IMR-90 (cell line): ENCODE measurements around the gene TMA7. TPM values are rescaled to one million over a fixed set of nuclear protein-coding genes. Genes with fewer than 3 reads are reported as not detected.

ENCODE experiments used
- ATAC-seq: fragments of 200-7000 bp; cut with Tn5 transposase; 2 replicates; pipeline ENCODE4 v1.9.1; 2020; ENCODE audit warnings: low read depth, mild to moderate bottlenecking, moderate library complexity
- BruUV-seq: library from RNA; stranded (reverse); fragments of 400-500 nt; replicated peaks from 2 replicates; lab custom pipeline; 2021; lab: Mats Ljungman, UMichigan
- CTCF ChIA-PET: fragments of 300-600 bp; formaldehyde crosslinking; extraction: SDS; loops from one replicate; lab custom pipeline; 2021; ENCODE audit warnings: antibody characterized with exemption; lab: Yijun Ruan, JAX
- POLR2A ChIA-PET: fragments of 300-600 bp; sonication (Branson Sonifier 250); formaldehyde crosslinking; loops from one replicate; lab custom pipeline; 2022; ENCODE audit warnings: antibody characterized with exemption; ENCODE audit not compliant: unreplicated experiment; lab: Charles Lee
- DNase-seq: peaks from one replicate; pipeline ENCODE4 v3.0.0; 2013
- H2AFZ ChIP-seq: replicated peaks from 2 replicates; pipeline ENCODE3; 2013; ENCODE audit warnings: low read length, mild to moderate bottlenecking; ENCODE audit not compliant: poor library complexity
- H2AK5ac ChIP-seq: 2 replicates; pipeline ENCODE4 v1.6.1; 2013; ENCODE audit warnings: low read depth, low read length, inconsistent platforms
- H2AK9ac ChIP-seq: replicated peaks from 2 replicates; pipeline ENCODE3; 2013; ENCODE audit warnings: mild to moderate bottlenecking, low read depth, low read length, moderate library complexity; ENCODE audit not compliant: poor library complexity
- H2BK120ac ChIP-seq: 2 replicates; pipeline ENCODE4 v1.6.1; 2013; ENCODE audit warnings: low read depth, low read length, inconsistent platforms
- H2BK15ac ChIP-seq: 3 replicates; pipeline ENCODE4 v1.6.1; 2013; ENCODE audit warnings: low read depth, low read length, inconsistent platforms
- H2BK20ac ChIP-seq: 2 replicates; pipeline ENCODE4 v1.6.1; 2013; ENCODE audit warnings: low read depth, mild to moderate bottlenecking, inconsistent platforms, low read length, moderate library complexity
- H2BK5ac ChIP-seq: 2 replicates; pipeline ENCODE4 v1.6.1; 2013; ENCODE audit warnings: mild to moderate bottlenecking, low read depth, low read length, inconsistent platforms; ENCODE audit not compliant: poor library complexity, severe bottlenecking
- H3K14ac ChIP-seq: replicated peaks from 2 replicates; pipeline ENCODE4 v1.6.1; 2013; ENCODE audit warnings: low read depth, low read length, inconsistent platforms
- H3K18ac ChIP-seq: 2 replicates; pipeline ENCODE4 v1.6.1; 2013; ENCODE audit warnings: low read depth, low read length, control low read depth
- H3K23ac ChIP-seq: 2 replicates; pipeline ENCODE4 v1.6.1; 2013; ENCODE audit warnings: low read depth, low read length, inconsistent platforms
- H3K27ac ChIP-seq: 2 replicates; pipeline ENCODE4 v1.5.1; 2013; ENCODE audit warnings: mild to moderate bottlenecking, control low read depth, low read length; ENCODE audit not compliant: insufficient read depth
- H3K27me3 ChIP-seq: 2 replicates; pipeline ENCODE4 v1.6.1; 2013; ENCODE audit warnings: low read length; ENCODE audit not compliant: control insufficient read depth, insufficient read depth
- H3K36me3 ChIP-seq: 2 replicates; pipeline ENCODE4 v1.6.1; 2013; ENCODE audit warnings: low read length, mixed read lengths; ENCODE audit not compliant: control insufficient read depth, insufficient read depth
- H3K4ac ChIP-seq: 2 replicates; pipeline ENCODE4 v1.6.1; 2013; ENCODE audit warnings: low read depth, low read length, inconsistent platforms
- H3K4me1 ChIP-seq: 2 replicates; pipeline ENCODE4 v1.6.1; 2013; ENCODE audit warnings: low read length, mixed read lengths; ENCODE audit not compliant: control insufficient read depth, insufficient read depth
- H3K4me2 ChIP-seq: 2 replicates; pipeline ENCODE4 v1.6.1; 2013; ENCODE audit warnings: low read depth, mild to moderate bottlenecking, control low read depth, low read length, moderate library complexity
- H3K4me3 ChIP-seq: 2 replicates; pipeline ENCODE4 v1.5.1; 2013; ENCODE audit warnings: low read depth, mild to moderate bottlenecking, control low read depth, low read length, moderate library complexity; ENCODE audit not compliant: insufficient read depth
- H3K56ac ChIP-seq: 2 replicates; pipeline ENCODE4 v1.6.1; 2013; ENCODE audit warnings: low read length, inconsistent platforms; ENCODE audit not compliant: insufficient read depth; ENCODE audit errors: extremely low read depth
- H3K79me1 ChIP-seq, 2 experiments: 2 replicates each; pipeline ENCODE4 v1.6.1; 2013; ENCODE audit warnings: low read length in 2 of 2, inconsistent platforms in 1 of 2, low read depth in 1 of 2
- H3K9ac ChIP-seq: 2 replicates; pipeline ENCODE4 v1.6.1; 2013; ENCODE audit warnings: low read depth, low read length, control low read depth
- H3K9me1 ChIP-seq: 2 replicates; pipeline ENCODE4 v1.6.1; 2013; ENCODE audit warnings: low read length, inconsistent platforms; ENCODE audit not compliant: insufficient read depth
- H3K9me3 ChIP-seq: 2 replicates; pipeline ENCODE4 v1.6.1; 2013; ENCODE audit warnings: low read length; ENCODE audit not compliant: control insufficient read depth, insufficient read depth
- H4K20me1 ChIP-seq: 2 replicates; pipeline ENCODE4 v1.6.1; 2013; ENCODE audit warnings: low read length, inconsistent platforms; ENCODE audit not compliant: insufficient read depth
- H4K5ac ChIP-seq: 2 replicates; pipeline ENCODE4 v1.6.1; 2013; ENCODE audit warnings: mild to moderate bottlenecking, low read depth, low read length, control low read depth
- H4K8ac ChIP-seq, 2 experiments: 2 replicates each; pipeline ENCODE4 v1.6.1; 2013; ENCODE audit warnings: low read depth in 2 of 2, low read length in 2 of 2, control low read depth in 1 of 2, inconsistent platforms in 1 of 2
- H4K91ac ChIP-seq: 2 replicates; pipeline ENCODE4 v1.6.1; 2013; ENCODE audit warnings: low read depth, low read length, inconsistent platforms; ENCODE audit not compliant: insufficient read depth
- BHLHE40 ChIP-seq: fragments of 150-350 bp; IDR thresholded peaks from 2 replicates; pipeline ENCODE4 v1.6.1; 2016; ENCODE audit warnings: mild to moderate bottlenecking, low read depth, low read length
- CEBPB ChIP-seq: IDR thresholded peaks from 2 replicates; pipeline ENCODE4 v1.6.1; 2012; ENCODE audit warnings: low read depth, low read length, improper control_type of control experiment
- CHD1 ChIP-seq: IDR thresholded peaks from 2 replicates; pipeline ENCODE4 v1.6.1; 2012; ENCODE audit warnings: low read depth, low read length, improper control_type of control experiment
- FOS ChIP-seq: fragments of 150-350 bp; IDR thresholded peaks from 2 replicates; pipeline ENCODE4 v1.6.1; 2016; ENCODE audit warnings: low read depth, low read length
- MAFK ChIP-seq: IDR thresholded peaks from 2 replicates; pipeline ENCODE4 v1.6.1; 2012; ENCODE audit warnings: low read depth, low read length, improper control_type of control experiment
- MXI1 ChIP-seq: IDR thresholded peaks from 2 replicates; pipeline ENCODE4 v1.6.1; 2012; ENCODE audit warnings: low read depth, mild to moderate bottlenecking, low read length, moderate library complexity, borderline replicate concordance
- POLR2A ChIP-seq: IDR thresholded peaks from 2 replicates; pipeline ENCODE4 v1.6.1; 2012; ENCODE audit warnings: mild to moderate bottlenecking, low read depth, low read length
- RAD21 ChIP-seq: IDR thresholded peaks from 2 replicates; pipeline ENCODE4 v1.6.1; 2012; ENCODE audit warnings: low read length, improper control_type of control experiment
- RCOR1 ChIP-seq: IDR thresholded peaks from 2 replicates; pipeline ENCODE4 v1.6.1; 2012; ENCODE audit warnings: mild to moderate bottlenecking, low read length, improper control_type of control experiment; ENCODE audit not compliant: insufficient replicate concordance
- RFX5 ChIP-seq: IDR thresholded peaks from 2 replicates; pipeline ENCODE4 v1.8.0; 2012; ENCODE audit warnings: low read depth, mild to moderate bottlenecking, low read length, moderate library complexity
- SMC3 ChIP-seq: fragments of 150-350 bp; IDR thresholded peaks from 2 replicates; pipeline ENCODE4 v1.6.1; 2016; ENCODE audit warnings: low read depth, mild to moderate bottlenecking, antibody characterized with exemption, low read length, moderate library complexity
- WGBS, 2 experiments: methylation state at CpG; one replicate each; pipeline versions ENCODE4 v1.1.5 to v1.1.7; 2013; ENCODE audit warnings: missing lambda C conversion rate in 2 of 2; ENCODE audit not compliant: insufficient read length in 1 of 2; ENCODE audit errors: extremely low coverage in 2 of 2; 5-methylcytosine and 5-hydroxymethylcytosine counted together
- dilution Hi-C: fragments of 300-500 bp; cut with HindIII; formaldehyde crosslinking; loops from one replicate; pipeline ENCODE4 v1.14.3; 2018; ENCODE audit warnings: low sequenced_read_pairs; ENCODE audit not compliant: unreplicated experiment
- in situ Hi-C: fragments of 300-500 bp; cut with MboI; formaldehyde crosslinking; loops from 3 replicates; pipeline ENCODE4 v1.14.3; 2019; ENCODE audit warnings: low sequenced_read_pairs, inconsistent platforms, mixed read lengths
- intact Hi-C: fragments of 100-400 bp; cut with micrococcal nuclease; formaldehyde crosslinking; loops from 2 replicates; pipeline ENCODE4 v1.10.0; 2022
- polyA plus RNA-seq, 3 experiments: library from polyadenylated mRNA; depleted of rRNA; stranded (reverse); fragments of >200 nt; gene quantifications; 2 replicates each; pipeline ENCODE4 v1.2.3, GENCODE V29; 2012; ENCODE audit warnings: low replicate concordance in 1 of 3
- total RNA-seq: library from RNA; depleted of rRNA; stranded (reverse); fragments of >200 nt; gene quantifications from 2 replicates; pipeline ENCODE4 v1.2.3, GENCODE V29; 2012
- TF ChIP-seq, protein P1 (sequence below): conservative IDR thresholded peaks from 2 replicates; pipeline ENCODE4 v1.5.1; 2012; ENCODE audit warnings: mild to moderate bottlenecking, low read depth, low read length, improper control_type of control experiment
- TF ChIP-seq, protein P2 (sequence below): fragments of 150-350 bp; IDR thresholded peaks from 2 replicates; pipeline ENCODE4 v1.6.1; 2017; ENCODE audit warnings: mild to moderate bottlenecking, antibody characterized with exemption, low read length, low read depth
- TF ChIP-seq, protein P3 (sequence below): fragments of 150-350 bp; IDR thresholded peaks from 2 replicates; pipeline ENCODE4 v1.6.1; 2016; ENCODE audit warnings: low read depth, mild to moderate bottlenecking, low read length, moderate library complexity, borderline replicate concordance

The TMA7 gene
- total and polyA plus RNA-seq, 2 of the 4 experiments (the other 2 are of a cell fraction) = 81.9 to 240 TPM

DNA sequence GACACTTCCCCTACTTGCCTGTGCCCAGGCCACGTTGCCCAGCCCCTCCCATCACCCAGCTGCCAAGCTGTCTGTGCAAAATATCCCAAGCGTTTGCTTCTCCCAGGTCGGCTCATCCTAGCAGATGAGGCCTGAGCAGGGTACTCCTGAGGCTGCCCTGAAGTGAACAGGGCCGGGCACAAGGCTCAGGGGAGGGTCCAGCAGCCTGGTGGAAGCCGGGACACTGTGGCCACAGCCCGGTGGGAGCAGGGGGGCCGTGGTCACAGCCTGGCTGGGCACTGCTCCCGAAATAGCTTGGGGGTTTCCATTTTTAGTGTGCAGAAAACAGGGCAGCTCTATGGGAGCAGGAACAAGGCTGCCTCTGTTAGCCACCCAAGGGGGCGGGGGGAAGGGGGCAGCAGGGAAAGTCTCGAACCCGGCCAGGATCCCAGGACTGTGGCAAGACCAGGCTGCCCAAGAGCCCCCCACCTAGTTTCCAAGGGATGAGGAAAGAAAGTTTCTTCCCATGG lies 13.6 kb upstream of the TMA7 start:
- peaks cover 16% of the 10 kb centered on the region for H3K9me1 ChIP-seq
- H3K4me1 ChIP-seq = peaks cover 29% of the 10 kb centered on the region
- 72% methylated on average over 5 of the region's 11 CpGs; no CpG with 5 or more reads in 1 of the 2 experiments for WGBS, 2 experiments
- H4K91ac ChIP-seq = no peak overlapping the region
- H4K5ac ChIP-seq = no peak overlapping the region
- no peak overlapping the region for H3K4me2 ChIP-seq
- H3K36me3 ChIP-seq = peaks cover 6% of the 10 kb centered on the region; the same call in 1 of the 2 replicates
- intact Hi-C loops (no loop called here), in situ Hi-C loops (no loop called here), dilution Hi-C loops (no loop called here)
- peak overlapping the region; percentile 8; the same call in 1 of the 2 replicates for H2AK5ac ChIP-seq
- H2BK120ac ChIP-seq = no peak overlapping the region
- peaks cover 25 to 65% of the 10 kb centered on the region in 2 experiments; a peak in 3 of 4 replicates for H3K79me1 ChIP-seq
- no peak overlapping the region for H3K27ac ChIP-seq
- CTCF ChIA-PET = no interaction called here
- DNase-seq (no peak), ATAC-seq (no peak)
- no peak overlapping the region for H2BK15ac ChIP-seq
- no TSS peak for BruUV-seq
- no peak for TF ChIP-seq RCOR1
- no peak for TF ChIP-seq SMC3
- no peak for TF ChIP-seq BHLHE40
- no peak for TF ChIP-seq CEBPB
- TF ChIP-seq, protein P1, sequence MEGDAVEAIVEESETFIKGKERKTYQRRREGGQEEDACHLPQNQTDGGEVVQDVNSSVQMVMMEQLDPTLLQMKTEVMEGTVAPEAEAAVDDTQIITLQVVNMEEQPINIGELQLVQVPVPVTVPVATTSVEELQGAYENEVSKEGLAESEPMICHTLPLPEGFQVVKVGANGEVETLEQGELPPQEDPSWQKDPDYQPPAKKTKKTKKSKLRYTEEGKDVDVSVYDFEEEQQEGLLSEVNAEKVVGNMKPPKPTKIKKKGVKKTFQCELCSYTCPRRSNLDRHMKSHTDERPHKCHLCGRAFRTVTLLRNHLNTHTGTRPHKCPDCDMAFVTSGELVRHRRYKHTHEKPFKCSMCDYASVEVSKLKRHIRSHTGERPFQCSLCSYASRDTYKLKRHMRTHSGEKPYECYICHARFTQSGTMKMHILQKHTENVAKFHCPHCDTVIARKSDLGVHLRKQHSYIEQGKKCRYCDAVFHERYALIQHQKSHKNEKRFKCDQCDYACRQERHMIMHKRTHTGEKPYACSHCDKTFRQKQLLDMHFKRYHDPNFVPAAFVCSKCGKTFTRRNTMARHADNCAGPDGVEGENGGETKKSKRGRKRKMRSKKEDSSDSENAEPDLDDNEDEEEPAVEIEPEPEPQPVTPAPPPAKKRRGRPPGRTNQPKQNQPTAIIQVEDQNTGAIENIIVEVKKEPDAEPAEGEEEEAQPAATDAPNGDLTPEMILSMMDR = no peak
- no peak for TF ChIP-seq FOS
- no peak for TF ChIP-seq MXI1
- TF ChIP-seq CHD1 = no peak
- TF ChIP-seq, protein P2, sequence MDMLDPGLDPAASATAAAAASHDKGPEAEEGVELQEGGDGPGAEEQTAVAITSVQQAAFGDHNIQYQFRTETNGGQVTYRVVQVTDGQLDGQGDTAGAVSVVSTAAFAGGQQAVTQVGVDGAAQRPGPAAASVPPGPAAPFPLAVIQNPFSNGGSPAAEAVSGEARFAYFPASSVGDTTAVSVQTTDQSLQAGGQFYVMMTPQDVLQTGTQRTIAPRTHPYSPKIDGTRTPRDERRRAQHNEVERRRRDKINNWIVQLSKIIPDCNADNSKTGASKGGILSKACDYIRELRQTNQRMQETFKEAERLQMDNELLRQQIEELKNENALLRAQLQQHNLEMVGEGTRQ = no peak
- TF ChIP-seq RAD21 = no peak
- TF ChIP-seq RFX5 = no peak
- TF ChIP-seq, protein P3, sequence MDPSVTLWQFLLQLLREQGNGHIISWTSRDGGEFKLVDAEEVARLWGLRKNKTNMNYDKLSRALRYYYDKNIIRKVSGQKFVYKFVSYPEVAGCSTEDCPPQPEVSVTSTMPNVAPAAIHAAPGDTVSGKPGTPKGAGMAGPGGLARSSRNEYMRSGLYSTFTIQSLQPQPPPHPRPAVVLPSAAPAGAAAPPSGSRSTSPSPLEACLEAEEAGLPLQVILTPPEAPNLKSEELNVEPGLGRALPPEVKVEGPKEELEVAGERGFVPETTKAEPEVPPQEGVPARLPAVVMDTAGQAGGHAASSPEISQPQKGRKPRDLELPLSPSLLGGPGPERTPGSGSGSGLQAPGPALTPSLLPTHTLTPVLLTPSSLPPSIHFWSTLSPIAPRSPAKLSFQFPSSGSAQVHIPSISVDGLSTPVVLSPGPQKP = no peak
- TF ChIP-seq MAFK = no peak
- TF ChIP-seq POLR2A = no peak
- no peaks in the 10 kb centered on the region for H3K9me3 ChIP-seq
- H3K23ac ChIP-seq = no peak overlapping the region
- H2AFZ ChIP-seq = peak overlapping the region; percentile 33
- H3K18ac ChIP-seq = no peak overlapping the region
- peak overlapping the region; percentile 19 for H2AK9ac ChIP-seq
- H2BK5ac ChIP-seq = no peak overlapping the region
- 0 out of 2 replicates have a peak overlapping the region, but pooled peaks have one; percentile 9 for H3K4ac ChIP-seq
- H2BK20ac ChIP-seq = no peak overlapping the region
- H3K27me3 ChIP-seq = no peaks in the 10 kb centered on the region
- POLR2A ChIA-PET = no interaction called here
- H3K14ac ChIP-seq = peak overlapping the region; percentile 40; the same call in 1 of the 2 replicates
- H4K8ac ChIP-seq = no peak overlapping the region
- peaks cover 30% of the 10 kb centered on the region for H4K20me1 ChIP-seq
- H3K4me3 ChIP-seq = no peak overlapping the region
- no peak overlapping the region for H3K56ac ChIP-seq
- no peak overlapping the region for H3K9ac ChIP-seq
